Measurements from ENCODE around the gene SCNN1A.
"Not testable (repeated sequence)": the region's sequence is repeated elsewhere in the genome, so short reads cannot be mapped to it uniquely, and the experiment has no call there.

The SCNN1A gene

GRCh38 chr12:6347367-6348338 is 27.7 kb downstream of the SCNN1A start:
- Histone ChIP-seq H3K4me3 (ENCODE audit: insufficient read length, low read depth) (no peak overlapping the region), H3K4me1 (ENCODE audit: insufficient read depth, insufficient read length) (peaks cover 22% of the 10 kb centered on the region), H3K9ac (ENCODE audit: insufficient read length, low read depth) (no peak overlapping the region), H3K9me3 (ENCODE audit: insufficient read depth, low read length) (no peaks in the 10 kb centered on the region), H3K36me3 (ENCODE audit: insufficient read depth, insufficient read length, low read length) (no peaks in the 10 kb centered on the region), H3K27me3 (ENCODE audit: insufficient read depth, insufficient read length) (no peaks in the 10 kb centered on the region)
- DNase-seq (ENCODE audit: low read depth, low spot score): no peak
- TF ChIP-seq SUZ12 (IDR thresholded peaks at IDR 0.05; ENCODE audit: extremely low read depth, insufficient read depth, insufficient read length): no peak
- TF ChIP-seq YY1 (IDR thresholded peaks at IDR 0.05; ENCODE audit: insufficient read depth, insufficient read length): no peak
- no peak for TF ChIP-seq ZNF274 (IDR thresholded peaks at IDR 0.05; ENCODE audit: low read depth, low read length)

- TF ChIP-seq YY1 (IDR thresholded peaks at IDR 0.05; ENCODE audit: insufficient read depth, insufficient read length) (no peak), SUZ12 (IDR thresholded peaks at IDR 0.05; ENCODE audit: extremely low read depth, insufficient read depth, insufficient read length) (no peak), ZNF274 (IDR thresholded peaks at IDR 0.05; ENCODE audit: low read depth, low read length) (no peak)
- H3K36me3 ChIP-seq (ENCODE audit: insufficient read depth, insufficient read length, low read length): no peaks in the 10 kb centered on the region
Measured at GRCh38 chr12:6346942-6347341, 28.4 kb downstream of the SCNN1A start.

GRCh38 chr12:6346235-6346832 is 29.0 kb downstream of the SCNN1A start:
- H3K27me3 ChIP-seq (ENCODE audit: insufficient read depth, insufficient read length): no peaks in the 10 kb centered on the region
- TF ChIP-seq YY1 (IDR thresholded peaks at IDR 0.05; ENCODE audit: insufficient read depth, insufficient read length) (no peak), ZNF274 (IDR thresholded peaks at IDR 0.05; ENCODE audit: low read depth, low read length) (no peak), SUZ12 (IDR thresholded peaks at IDR 0.05; ENCODE audit: extremely low read depth, insufficient read depth, insufficient read length) (no peak)
- no peaks in the 10 kb centered on the region for H3K9me3 ChIP-seq (ENCODE audit: insufficient read depth, low read length)
- no peaks in the 10 kb centered on the region for H3K36me3 ChIP-seq (ENCODE audit: insufficient read depth, insufficient read length, low read length)
- DNase-seq (ENCODE audit: low read depth, low spot score): no peak
- no peak overlapping the region for H3K4me3 ChIP-seq (ENCODE audit: insufficient read length, low read depth)
- H3K9ac ChIP-seq (ENCODE audit: insufficient read length, low read depth): no peak overlapping the region
- peaks cover 25% of the 10 kb centered on the region for H3K4me1 ChIP-seq (ENCODE audit: insufficient read depth, insufficient read length)

More at GRCh38 chr12:6346942-6347341, 28.4 kb downstream of the SCNN1A start:
- no peaks in the 10 kb centered on the region for H3K9me3 ChIP-seq (ENCODE audit: insufficient read depth, low read length)
- H3K4me1 ChIP-seq (ENCODE audit: insufficient read depth, insufficient read length): peaks cover 25% of the 10 kb centered on the region
- no peaks in the 10 kb centered on the region for H3K27me3 ChIP-seq (ENCODE audit: insufficient read depth, insufficient read length)
- no peak overlapping the region for H3K9ac ChIP-seq (ENCODE audit: insufficient read length, low read depth)
- H3K4me3 ChIP-seq (ENCODE audit: insufficient read length, low read depth): no peak overlapping the region
- no peak for DNase-seq (ENCODE audit: low read depth, low spot score)

- no peak for TF ChIP-seq YY1 (IDR thresholded peaks at IDR 0.05; ENCODE audit: insufficient read depth, insufficient read length)
- no peak for TF ChIP-seq SUZ12 (IDR thresholded peaks at IDR 0.05; ENCODE audit: extremely low read depth, insufficient read depth, insufficient read length)
- no peak for TF ChIP-seq ZNF274 (IDR thresholded peaks at IDR 0.05; ENCODE audit: low read depth, low read length)
- DNase-seq (ENCODE audit: low read depth, low spot score): no peak
- Histone ChIP-seq H3K4me1 (ENCODE audit: insufficient read depth, insufficient read length) (peaks cover 25% of the 10 kb centered on the region), H3K4me3 (ENCODE audit: insufficient read length, low read depth) (no peak overlapping the region), H3K9me3 (ENCODE audit: insufficient read depth, low read length) (no peaks in the 10 kb centered on the region), H3K27me3 (ENCODE audit: insufficient read depth, insufficient read length) (no peaks in the 10 kb centered on the region), H3K9ac (ENCODE audit: insufficient read length, low read depth) (no peak overlapping the region), H3K36me3 (ENCODE audit: insufficient read depth, insufficient read length, low read length) (peaks cover 4% of the 10 kb centered on the region)
Measured at GRCh38 chr12:6345319-6346091, 29.9 kb downstream of the SCNN1A start.

GRCh38 chr12:6344101-6344660 is 31.2 kb downstream of the SCNN1A start:
- not testable (repeated sequence) for H3K9ac ChIP-seq (ENCODE audit: insufficient read length, low read depth); DNase-seq (ENCODE audit: low read depth, low spot score)
- H3K36me3 ChIP-seq (ENCODE audit: insufficient read depth, insufficient read length, low read length): peaks cover 13% of the 10 kb centered on the region

GRCh38 chr12:6343518-6343917 is 31.8 kb downstream of the SCNN1A start:
- Histone ChIP-seq H3K9me3 (ENCODE audit: insufficient read depth, low read length) (no peaks in the 10 kb centered on the region), H3K4me3 (ENCODE audit: insufficient read length, low read depth) (no peak overlapping the region), H3K27me3 (ENCODE audit: insufficient read depth, insufficient read length) (no peaks in the 10 kb centered on the region), H3K9ac (ENCODE audit: insufficient read length, low read depth) (no peak overlapping the region), H3K4me1 (ENCODE audit: insufficient read depth, insufficient read length) (peaks cover 28% of the 10 kb centered on the region), H3K36me3 (ENCODE audit: insufficient read depth, insufficient read length, low read length) (peaks cover 19% of the 10 kb centered on the region)
- no peak for TF ChIP-seq SUZ12 (IDR thresholded peaks at IDR 0.05; ENCODE audit: extremely low read depth, insufficient read depth, insufficient read length)
- no peak for TF ChIP-seq YY1 (IDR thresholded peaks at IDR 0.05; ENCODE audit: insufficient read depth, insufficient read length)
- TF ChIP-seq ZNF274 (IDR thresholded peaks at IDR 0.05; ENCODE audit: low read depth, low read length): no peak
- DNase-seq (ENCODE audit: low read depth, low spot score): no peak

More at GRCh38 chr12:6344101-6344660, 31.2 kb downstream of the SCNN1A start:
- peaks cover 23% of the 10 kb centered on the region for H3K4me1 ChIP-seq (ENCODE audit: insufficient read depth, insufficient read length)
- H3K4me3 ChIP-seq (ENCODE audit: insufficient read length, low read depth); H3K27me3 ChIP-seq (ENCODE audit: insufficient read depth, insufficient read length); H3K9me3 ChIP-seq (ENCODE audit: insufficient read depth, low read length): not testable (repeated sequence)

All from NT2/D1 (cell line).